ENCODE results near the gene RNASE11.
A peak's percentile ranks its signal among the peaks of the same experiment; 100 is the strongest.

The RNASE11 gene

DNA sequence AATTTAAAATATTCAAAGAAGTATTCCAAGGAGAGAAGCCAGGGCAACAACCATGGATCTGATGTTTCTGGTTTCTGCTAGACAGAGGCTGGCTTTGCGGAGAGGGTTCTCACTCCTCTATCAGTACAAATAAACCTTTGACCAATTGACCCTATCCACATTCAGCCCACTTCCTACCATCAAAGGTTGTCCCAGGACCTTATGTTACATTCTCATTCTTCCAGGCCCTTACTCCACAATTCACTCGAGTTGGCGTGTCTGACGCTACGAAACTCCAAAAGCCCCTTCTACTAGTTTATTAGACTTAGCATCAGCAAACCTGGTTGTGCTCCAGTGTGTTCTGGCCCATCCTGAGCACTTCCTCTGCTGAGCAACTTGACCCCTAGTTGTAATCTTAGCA is 28.2 kb upstream of the RNASE11 start:
- no peak overlapping the region for H3K27ac ChIP-seq
- no peaks in the 10 kb centered on the region for H3K36me3 ChIP-seq
- H3K4me3 ChIP-seq (ENCODE audit: low read depth, low read length) = no peak overlapping the region
- H3K9me3 ChIP-seq (ENCODE audit: severe bottlenecking) = no peaks in the 10 kb centered on the region
- H3K27me3 ChIP-seq (ENCODE audit: insufficient read depth, low read depth, severe bottlenecking) = peaks cover 87% of the 10 kb centered on the region
- no peak for TF ChIP-seq CTCF (IDR thresholded peaks at IDR 0.05; ENCODE audit: low read depth, low read length)
- DNase-seq = no peak

DNA sequence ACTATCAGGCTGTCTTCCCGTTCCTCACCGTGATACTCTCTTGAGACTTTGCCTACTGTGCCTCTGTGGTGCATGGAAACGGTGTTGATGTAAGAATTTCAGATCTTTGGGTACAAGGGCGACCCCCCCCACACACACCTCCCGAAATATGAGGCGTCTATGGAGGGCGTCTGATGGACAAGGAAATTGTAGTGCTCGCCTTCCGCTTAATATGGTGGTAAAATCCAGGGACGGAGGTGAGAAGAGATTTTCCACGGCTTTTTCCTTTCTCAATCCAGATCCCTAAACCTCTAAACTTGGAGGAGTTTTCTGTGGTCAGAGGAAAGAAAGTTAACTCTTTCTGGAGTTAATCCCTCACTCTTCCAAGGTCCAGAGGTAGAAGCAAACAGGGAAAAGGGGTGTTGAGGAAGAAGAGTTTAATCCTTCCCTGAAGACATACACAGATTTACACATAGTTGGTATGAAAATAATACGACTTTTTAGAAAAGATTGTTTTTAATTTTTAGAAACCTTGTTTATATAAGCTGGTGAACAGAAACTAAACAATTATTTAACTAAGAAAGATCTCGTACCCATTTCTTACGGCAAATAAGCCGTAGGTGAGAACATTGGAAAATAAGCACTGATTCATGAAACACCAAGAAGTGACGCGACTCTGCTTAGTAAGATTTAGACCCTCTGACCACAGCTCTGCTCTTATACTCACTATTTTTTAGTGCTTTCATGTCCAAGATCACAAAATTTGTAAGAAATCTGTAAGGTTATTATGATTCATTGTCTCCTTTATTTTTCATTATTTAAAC is 26.4 kb upstream of the RNASE11 start:
- no peak for TF ChIP-seq CTCF (IDR thresholded peaks at IDR 0.05; ENCODE audit: low read depth, low read length)
- H3K27me3 ChIP-seq (ENCODE audit: insufficient read depth, low read depth, severe bottlenecking) = peaks cover 86% of the 10 kb centered on the region
- no peaks in the 10 kb centered on the region for H3K9me3 ChIP-seq (ENCODE audit: severe bottlenecking)
- no peaks in the 10 kb centered on the region for H3K36me3 ChIP-seq
- peak overlapping the region; percentile 49 for H3K4me3 ChIP-seq (ENCODE audit: low read depth, low read length)
- H3K27ac ChIP-seq = no peak overlapping the region
- no peak for DNase-seq

- TF ChIP-seq CTCF (IDR thresholded peaks at IDR 0.05; ENCODE audit: low read depth, low read length) = peak; percentile 27
- Histone ChIP-seq H3K9me3 (ENCODE audit: severe bottlenecking) (no peaks in the 10 kb centered on the region), H3K4me3 (ENCODE audit: low read depth, low read length) (peak overlapping the region; percentile 49), H3K27me3 (ENCODE audit: insufficient read depth, low read depth, severe bottlenecking) (peaks cover 84% of the 10 kb centered on the region), H3K27ac (no peak overlapping the region), H3K36me3 (no peaks in the 10 kb centered on the region)
- peak; percentile 74 for DNase-seq
These were observed 25.6 kb upstream of the RNASE11 start for GRCh38 chr14:20613094-20614037.

DNA sequence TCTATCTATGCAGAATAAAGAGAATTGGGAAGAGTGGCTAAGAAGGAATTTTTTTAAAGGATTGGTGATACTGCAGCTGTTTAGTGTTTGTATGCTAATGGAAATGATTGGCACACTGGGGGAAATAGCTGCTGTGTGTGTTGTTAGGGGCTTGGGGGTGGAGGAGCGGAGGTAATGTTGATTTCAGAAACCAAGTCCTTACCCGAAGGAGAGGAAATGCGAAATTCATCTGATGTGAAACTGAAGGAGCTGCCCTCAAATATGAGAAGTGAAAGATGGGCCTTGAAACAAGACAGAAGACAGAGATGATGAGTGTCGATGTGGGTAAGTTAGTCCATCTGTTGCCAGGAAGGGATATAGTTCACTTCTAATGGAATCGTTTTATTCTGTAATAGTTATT is 24.6 kb upstream of the RNASE11 start:
- Histone ChIP-seq H3K4me3 (ENCODE audit: low read depth, low read length) (no peak overlapping the region), H3K9me3 (ENCODE audit: severe bottlenecking) (no peaks in the 10 kb centered on the region), H3K27me3 (ENCODE audit: insufficient read depth, low read depth, severe bottlenecking) (peaks cover 83% of the 10 kb centered on the region), H3K36me3 (no peaks in the 10 kb centered on the region), H3K27ac (no peak overlapping the region)
- no peak for TF ChIP-seq CTCF (IDR thresholded peaks at IDR 0.05; ENCODE audit: low read depth, low read length)
- DNase-seq = no peak

DNA sequence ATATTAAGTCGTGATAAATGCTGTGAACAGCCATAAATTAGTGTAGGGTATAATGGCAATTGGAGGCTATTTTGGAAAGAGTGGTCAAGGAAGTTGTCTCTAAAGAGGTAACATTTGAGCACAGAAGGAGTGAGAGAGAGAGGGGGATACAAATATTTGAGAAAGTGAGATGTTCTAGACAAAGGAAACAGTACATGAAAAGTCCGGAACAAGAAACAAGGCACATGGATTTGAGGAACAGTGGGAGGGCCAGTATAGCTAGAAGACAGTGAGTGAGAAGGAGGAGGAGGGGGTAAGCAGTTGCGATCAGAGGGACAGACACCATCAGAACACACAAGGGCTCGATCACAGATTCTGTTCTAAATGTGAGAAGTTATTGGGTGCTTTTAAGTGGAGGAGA is 23.5 kb upstream of the RNASE11 start:
- no peak overlapping the region for H3K4me3 ChIP-seq (ENCODE audit: low read depth, low read length)
- no peak overlapping the region for H3K27ac ChIP-seq
- DNase-seq = no peak
- peaks cover 82% of the 10 kb centered on the region for H3K27me3 ChIP-seq (ENCODE audit: insufficient read depth, low read depth, severe bottlenecking)
- H3K9me3 ChIP-seq (ENCODE audit: severe bottlenecking) = no peaks in the 10 kb centered on the region
- no peaks in the 10 kb centered on the region for H3K36me3 ChIP-seq
- no peak for TF ChIP-seq CTCF (IDR thresholded peaks at IDR 0.05; ENCODE audit: low read depth, low read length)

Data from WERI-Rb-1 (cell line).